Lower leg skin (tissue), 3 donors: ENCODE measurements around the gene CRIP1.

Experiments
- POLR2A ChIP-seq, 2 donors: fragments of 450-650 bp; IDR thresholded peaks; one replicate each; pipeline ENCODE4 v1.6.1; 2016 to 2017; ENCODE audit warnings: antibody characterized with exemption in 2 of 2, mild to moderate bottlenecking in 1 of 2, moderate library complexity in 1 of 2
- TF ChIP-seq, protein P1 (sequence below), 3 donors: fragments of 450-650 bp; IDR thresholded peaks; one replicate each; pipeline ENCODE4 v1.5.1; 2016; ENCODE audit warnings: antibody characterized with exemption in 3 of 3, mild to moderate bottlenecking in 3 of 3, moderate library complexity in 2 of 3

GRCh38 chr14:105453847-105454246 is 32.8 kb upstream of the CRIP1 start:
- TF ChIP-seq, protein P1, sequence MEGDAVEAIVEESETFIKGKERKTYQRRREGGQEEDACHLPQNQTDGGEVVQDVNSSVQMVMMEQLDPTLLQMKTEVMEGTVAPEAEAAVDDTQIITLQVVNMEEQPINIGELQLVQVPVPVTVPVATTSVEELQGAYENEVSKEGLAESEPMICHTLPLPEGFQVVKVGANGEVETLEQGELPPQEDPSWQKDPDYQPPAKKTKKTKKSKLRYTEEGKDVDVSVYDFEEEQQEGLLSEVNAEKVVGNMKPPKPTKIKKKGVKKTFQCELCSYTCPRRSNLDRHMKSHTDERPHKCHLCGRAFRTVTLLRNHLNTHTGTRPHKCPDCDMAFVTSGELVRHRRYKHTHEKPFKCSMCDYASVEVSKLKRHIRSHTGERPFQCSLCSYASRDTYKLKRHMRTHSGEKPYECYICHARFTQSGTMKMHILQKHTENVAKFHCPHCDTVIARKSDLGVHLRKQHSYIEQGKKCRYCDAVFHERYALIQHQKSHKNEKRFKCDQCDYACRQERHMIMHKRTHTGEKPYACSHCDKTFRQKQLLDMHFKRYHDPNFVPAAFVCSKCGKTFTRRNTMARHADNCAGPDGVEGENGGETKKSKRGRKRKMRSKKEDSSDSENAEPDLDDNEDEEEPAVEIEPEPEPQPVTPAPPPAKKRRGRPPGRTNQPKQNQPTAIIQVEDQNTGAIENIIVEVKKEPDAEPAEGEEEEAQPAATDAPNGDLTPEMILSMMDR (IDR thresholded peaks at IDR 0.05), result no peak
- TF ChIP-seq POLR2A (IDR thresholded peaks at IDR 0.05), result no peak
